Liver (tissue), 9 donors: Measurements from ENCODE around the gene CFAP54. TPM values are rescaled to one million over a fixed set of nuclear protein-coding genes. Genes with fewer than 3 reads are reported as not detected.
A peak's percentile ranks its signal among the peaks of the same experiment; 100 is the strongest.

Experiments
- DNase-seq: peaks from one replicate; pipeline ENCODE4 v3.0.0-alpha.2; 2017; ENCODE audit warnings: low spot score
- H3K27ac ChIP-seq, 2 donors: one replicate each; pipeline ENCODE4 v1.7.0; 2013; ENCODE audit warnings: inconsistent platforms in 2 of 2, low read length in 2 of 2, control low read depth in 1 of 2, low read depth in 1 of 2, mild to moderate bottlenecking in 1 of 2
- H3K27me3 ChIP-seq, 4 donors: one replicate each; pipeline versions ENCODE4 v1.6.1 to v1.7.0; 2013; ENCODE audit warnings: low read length in 3 of 4, inconsistent platforms in 1 of 4, mild to moderate bottlenecking in 1 of 4, moderate library complexity in 1 of 4; ENCODE audit not compliant: control insufficient read depth in 4 of 4, insufficient read depth in 4 of 4
- H3K36me3 ChIP-seq, 4 donors: one replicate each; pipeline versions ENCODE4 v1.6.1 to v1.7.0; 2013; ENCODE audit warnings: low read length in 3 of 4, mild to moderate bottlenecking in 3 of 4, low read depth in 1 of 4, moderate library complexity in 1 of 4; ENCODE audit not compliant: control insufficient read depth in 4 of 4, insufficient read depth in 3 of 4
- H3K4me1 ChIP-seq, 4 donors: one replicate each; pipeline versions ENCODE4 v1.6.1 to v1.7.0; 2013; ENCODE audit warnings: low read length in 3 of 4, mild to moderate bottlenecking in 3 of 4, moderate library complexity in 1 of 4; ENCODE audit not compliant: control insufficient read depth in 4 of 4, insufficient read depth in 4 of 4
- H3K4me3 ChIP-seq, 3 donors: one replicate each; pipeline versions ENCODE4 v1.6.1 to v1.7.0; 2013; ENCODE audit warnings: low read length in 3 of 3, control low read depth in 1 of 3, low read depth in 1 of 3, mild to moderate bottlenecking in 1 of 3
- H3K9ac ChIP-seq, 2 donors: one replicate each; pipeline ENCODE4 v1.7.0; 2013; ENCODE audit warnings: low read length in 2 of 2, mild to moderate bottlenecking in 2 of 2, moderate library complexity in 2 of 2, control low read depth in 1 of 2, low read depth in 1 of 2
- H3K9me3 ChIP-seq, 4 donors: one replicate each; pipeline versions ENCODE4 v1.6.1 to v1.7.0; 2013; ENCODE audit warnings: low read length in 3 of 4; ENCODE audit not compliant: control insufficient read depth in 4 of 4
- CTCF ChIP-seq: fragments of 150-350 bp; IDR thresholded peaks from 2 replicates; pipeline ENCODE4 v1.5.1; 2017; ENCODE audit warnings: improper control_type of control experiment, low read depth, low read length; ENCODE audit not compliant: missing input control
- EGR1 ChIP-seq, 2 donors: IDR thresholded peaks; 2 replicates each; pipeline ENCODE4 v1.6.1; 2016 to 2018; ENCODE audit warnings: antibody characterized with exemption in 2 of 2, low read depth in 2 of 2
- FOXA2 ChIP-seq: IDR thresholded peaks from 2 replicates; pipeline ENCODE4 v1.6.1; 2016; ENCODE audit warnings: antibody characterized with exemption
- GABPA ChIP-seq, 2 donors: IDR thresholded peaks in 1 of 2; conservative IDR thresholded peaks in 1 of 2; 2 replicates each; pipeline ENCODE4 v1.6.1; 2016; ENCODE audit warnings: antibody characterized with exemption in 2 of 2, mild to moderate bottlenecking in 1 of 2, moderate library complexity in 1 of 2
- MAX ChIP-seq: IDR thresholded peaks from 2 replicates; pipeline ENCODE4 v1.6.1; 2016; ENCODE audit warnings: antibody characterized with exemption
- NR2F2 ChIP-seq: IDR thresholded peaks from 2 replicates; pipeline ENCODE4 v1.6.1; 2016; ENCODE audit warnings: antibody characterized with exemption
- REST ChIP-seq: IDR thresholded peaks from 2 replicates; pipeline ENCODE4 v1.6.1; 2016; ENCODE audit warnings: antibody characterized with exemption, mild to moderate bottlenecking
- RXRA ChIP-seq, 2 donors: IDR thresholded peaks; 2 replicates each; pipeline ENCODE4 v1.6.1; 2017 to 2018; ENCODE audit warnings: antibody characterized with exemption in 2 of 2, mild to moderate bottlenecking in 1 of 2
- SP1 ChIP-seq: IDR thresholded peaks from 2 replicates; pipeline ENCODE4 v1.6.1; 2018; ENCODE audit warnings: antibody characterized with exemption, mild to moderate bottlenecking
- TAF1 ChIP-seq: conservative IDR thresholded peaks from 2 replicates; pipeline ENCODE4 v1.6.1; 2016; ENCODE audit warnings: antibody characterized with exemption, mild to moderate bottlenecking
- YY1 ChIP-seq: IDR thresholded peaks from 2 replicates; pipeline ENCODE4 v1.6.1; 2016; ENCODE audit warnings: antibody characterized with exemption, mild to moderate bottlenecking
- ZBTB33 ChIP-seq: IDR thresholded peaks from 2 replicates; pipeline ENCODE4 v1.6.1; 2016; ENCODE audit warnings: antibody characterized with exemption
- WGBS: extraction: QIAGEN DNeasy Blood & Tissue Kit; methylation state at CpG from one replicate; pipeline ENCODE4 v1.1.7; 2013; 5-methylcytosine and 5-hydroxymethylcytosine counted together
- polyA plus RNA-seq, 2 donors: library from polyadenylated mRNA; stranded (reverse) in 1 of 2; unstranded in 1 of 2; fragments of 200-250 nt in 1 of 2; fragments of >200 nt in 1 of 2; fragmentation: Nextera tagmentation in 1 of 2; extraction: Ambion mirVana in 1 of 2; gene quantifications; one replicate each; pipeline versions ENCODE4 v1.2.1 to v1.2.3, GENCODE V29; 2013 to 2015
- total RNA-seq, 2 donors: library from RNA; depleted of rRNA; stranded (reverse); fragments of >200 nt; gene quantifications; one replicate each; pipeline ENCODE4 v1.2.3, GENCODE V29; 2014
- donor health status: healthy.
- donor health status: healthy.
- donor health status: healthy.
- donor health status: healthy.
- donor health status: healthy.

CFAP54 gene
- total and polyA plus RNA-seq, 4 donors = 0.01 to 0.19 (median 0.15) TPM

- TF ChIP-seq CTCF (no peak), FOXA2 (no peak)
These were observed 224.8 kb downstream of the CFAP54 start (continued) for GRCh38 chr12:96714199-96714598.

- DNase-seq = no peak
These were observed 230.4 kb downstream of the CFAP54 start for GRCh38 chr12:96719660-96720362.

More at GRCh38 chr12:96719660-96720362, 230.4 kb downstream of the CFAP54 start:
- peak overlapping the region; percentile 63 to 79 for H3K9ac ChIP-seq
- H3K4me3 ChIP-seq = peak overlapping the region; percentile 63 to 83 (median 71)
- H3K4me1 ChIP-seq = peaks cover 0 to 11% (median 0%) of the 10 kb centered on the region in 4 donors
- TF ChIP-seq EGR1 (IDR thresholded peaks at IDR 0.05; ENCODE audit: low read depth in 2 of 2) = no peak
- peak; percentile 25 for TF ChIP-seq SP1
- peak in 1 of 2 donors; percentile 29 for TF ChIP-seq RXRA (IDR thresholded peaks at IDR 0.05)
- no peak for TF ChIP-seq NR2F2
- no peak for TF ChIP-seq REST
- no peak for TF ChIP-seq MAX
- TF ChIP-seq FOXA2 = peak; percentile 17
- no peak for TF ChIP-seq ZBTB33
- no peak for TF ChIP-seq GABPA (IDR thresholded peaks at IDR 0.05 in 1 of 2, conservative IDR thresholded peaks at IDR 0.05 in 1 of 2)
- TF ChIP-seq TAF1 = no peak
- no peak for TF ChIP-seq YY1
- H3K27ac ChIP-seq = peak overlapping the region; percentile 75 to 80
- no peaks in the 10 kb centered on the region for H3K9me3 ChIP-seq
- 28% methylated on average over 5 of the region's 5 CpGs for WGBS
- no peaks in the 10 kb centered on the region for H3K36me3 ChIP-seq
- H3K27me3 ChIP-seq = no peaks in the 10 kb centered on the region
